ENCODE measurements around the gene FANCE. TPM values are rescaled to one million over a fixed set of nuclear protein-coding genes. Genes with fewer than 3 reads are reported as not detected.

Gene FANCE
- total and polyA plus RNA-seq, 9 of the 15 experiments (the other 6 are each of a cell fraction or from before 2014, with no cell fraction given): 5.7 to 30.2 (median 17.0) TPM

DNA sequence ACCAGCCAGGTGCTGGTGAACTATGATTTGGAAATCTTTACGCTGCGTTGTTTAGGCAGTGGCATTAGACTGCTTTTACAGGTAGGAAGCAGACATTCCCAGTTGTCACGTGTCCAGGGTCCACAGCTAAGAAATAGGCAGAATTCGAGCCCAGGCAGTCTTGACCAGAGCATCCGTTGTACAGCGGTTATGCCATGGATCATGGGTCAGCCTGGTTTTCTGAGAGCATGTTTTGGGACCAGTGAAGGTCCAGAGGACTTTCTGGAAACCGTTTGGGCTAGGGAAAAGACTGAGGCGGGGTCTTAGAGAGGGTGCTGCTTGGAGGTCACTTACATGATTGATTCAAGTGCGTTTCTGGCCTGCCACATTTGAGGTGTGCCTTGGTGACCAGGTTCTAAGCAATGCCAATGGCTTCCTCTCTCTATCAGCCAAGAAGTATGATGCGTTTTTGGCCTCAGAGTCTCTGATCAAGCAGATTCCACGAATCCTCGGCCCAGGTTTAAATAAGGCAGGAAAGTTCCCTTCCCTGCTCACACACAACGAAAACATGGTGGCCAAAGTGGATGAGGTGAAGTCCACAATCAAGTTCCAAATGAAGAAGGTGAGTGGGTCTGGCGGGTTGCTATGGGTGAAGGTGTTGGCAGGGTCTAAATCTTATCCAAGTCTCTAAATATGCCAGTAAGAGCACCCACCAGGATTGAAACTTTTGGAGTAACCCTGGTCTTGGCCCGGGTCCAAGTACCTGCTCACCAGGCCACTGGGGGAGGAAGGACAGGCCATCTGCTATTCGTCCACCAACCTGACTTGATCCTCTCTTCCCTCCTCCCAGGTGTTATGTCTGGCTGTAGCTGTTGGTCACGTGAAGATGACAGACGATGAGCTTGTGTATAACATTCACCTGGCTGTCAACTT lies 17.9 kb downstream of the FANCE start (continued):
- TF ChIP-seq, protein P1, sequence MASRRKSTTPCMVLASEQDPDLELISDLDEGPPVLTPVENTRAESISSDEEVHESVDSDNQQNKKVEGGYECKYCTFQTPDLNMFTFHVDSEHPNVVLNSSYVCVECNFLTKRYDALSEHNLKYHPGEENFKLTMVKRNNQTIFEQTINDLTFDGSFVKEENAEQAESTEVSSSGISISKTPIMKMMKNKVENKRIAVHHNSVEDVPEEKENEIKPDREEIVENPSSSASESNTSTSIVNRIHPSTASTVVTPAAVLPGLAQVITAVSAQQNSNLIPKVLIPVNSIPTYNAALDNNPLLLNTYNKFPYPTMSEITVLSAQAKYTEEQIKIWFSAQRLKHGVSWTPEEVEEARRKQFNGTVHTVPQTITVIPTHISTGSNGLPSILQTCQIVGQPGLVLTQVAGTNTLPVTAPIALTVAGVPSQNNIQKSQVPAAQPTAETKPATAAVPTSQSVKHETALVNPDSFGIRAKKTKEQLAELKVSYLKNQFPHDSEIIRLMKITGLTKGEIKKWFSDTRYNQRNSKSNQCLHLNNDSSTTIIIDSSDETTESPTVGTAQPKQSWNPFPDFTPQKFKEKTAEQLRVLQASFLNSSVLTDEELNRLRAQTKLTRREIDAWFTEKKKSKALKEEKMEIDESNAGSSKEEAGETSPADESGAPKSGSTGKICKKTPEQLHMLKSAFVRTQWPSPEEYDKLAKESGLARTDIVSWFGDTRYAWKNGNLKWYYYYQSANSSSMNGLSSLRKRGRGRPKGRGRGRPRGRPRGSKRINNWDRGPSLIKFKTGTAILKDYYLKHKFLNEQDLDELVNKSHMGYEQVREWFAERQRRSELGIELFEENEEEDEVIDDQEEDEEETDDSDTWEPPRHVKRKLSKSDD (conservative IDR thresholded peaks at IDR 0.05; ENCODE audit: low read length): no peak
- TF ChIP-seq, protein P2, sequence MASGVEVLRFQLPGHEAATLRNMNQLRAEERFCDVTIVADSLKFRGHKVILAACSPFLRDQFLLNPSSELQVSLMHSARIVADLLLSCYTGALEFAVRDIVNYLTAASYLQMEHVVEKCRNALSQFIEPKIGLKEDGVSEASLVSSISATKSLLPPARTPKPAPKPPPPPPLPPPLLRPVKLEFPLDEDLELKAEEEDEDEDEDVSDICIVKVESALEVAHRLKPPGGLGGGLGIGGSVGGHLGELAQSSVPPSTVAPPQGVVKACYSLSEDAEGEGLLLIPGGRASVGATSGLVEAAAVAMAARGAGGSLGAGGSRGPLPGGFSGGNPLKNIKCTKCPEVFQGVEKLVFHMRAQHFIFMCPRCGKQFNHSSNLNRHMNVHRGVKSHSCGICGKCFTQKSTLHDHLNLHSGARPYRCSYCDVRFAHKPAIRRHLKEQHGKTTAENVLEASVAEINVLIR (CRISPR knock-in tag; IDR thresholded peaks at IDR 0.05): no peak
- TF ChIP-seq HNRNPL (IDR thresholded peaks at IDR 0.05; ENCODE audit: low read depth, low read length) (peak; percentile 15; the same call in 1 of the 2 replicates), RBFOX2 (IDR thresholded peaks at IDR 0.05; ENCODE audit: low read depth, low read length) (peak; percentile 49), FOXP1 (CRISPR knock-in tag; IDR thresholded peaks at IDR 0.05) (peak; percentile 48; the same call in 1 of the 2 replicates), TEAD1 (CRISPR knock-in tag; IDR thresholded peaks at IDR 0.05) (peak in 1 of 2 experiments; percentile 72; a peak in 1 of 4 replicates), NFXL1 (CRISPR knock-in tag; IDR thresholded peaks at IDR 0.05) (no peak), HMG20A (CRISPR knock-in tag; conservative IDR thresholded peaks at IDR 0.05) (no peak), NFATC3 (IDR thresholded peaks at IDR 0.05) (no peak), NFIC (IDR thresholded peaks at IDR 0.05) (peak; percentile 98), BHLHE40 (IDR thresholded peaks at IDR 0.05; ENCODE audit: low read length) (peak; percentile 11; the same call in 1 of the 2 replicates), NR1H2 (CRISPR knock-in tag; IDR thresholded peaks at IDR 0.05) (0 out of 2 replicates have a peak, but pooled peaks have one; percentile 79), ZNF224 (CRISPR knock-in tag; IDR thresholded peaks at IDR 0.05) (0 out of 2 replicates have a peak, but pooled peaks have one; percentile 37), NCOR1 (IDR thresholded peaks at IDR 0.05) (no peak), CBFA2T3 (IDR thresholded peaks at IDR 0.05) (peak; percentile 27; the same call in 1 of the 2 replicates), ZNF12 (CRISPR knock-in tag; IDR thresholded peaks at IDR 0.05) (0 out of 2 replicates have a peak, but pooled peaks have one; percentile 66)
- TF ChIP-seq, protein P3, sequence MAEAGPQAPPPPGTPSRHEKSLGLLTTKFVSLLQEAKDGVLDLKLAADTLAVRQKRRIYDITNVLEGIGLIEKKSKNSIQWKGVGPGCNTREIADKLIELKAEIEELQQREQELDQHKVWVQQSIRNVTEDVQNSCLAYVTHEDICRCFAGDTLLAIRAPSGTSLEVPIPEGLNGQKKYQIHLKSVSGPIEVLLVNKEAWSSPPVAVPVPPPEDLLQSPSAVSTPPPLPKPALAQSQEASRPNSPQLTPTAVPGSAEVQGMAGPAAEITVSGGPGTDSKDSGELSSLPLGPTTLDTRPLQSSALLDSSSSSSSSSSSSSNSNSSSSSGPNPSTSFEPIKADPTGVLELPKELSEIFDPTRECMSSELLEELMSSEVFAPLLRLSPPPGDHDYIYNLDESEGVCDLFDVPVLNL (CRISPR knock-in tag; IDR thresholded peaks at IDR 0.05; ENCODE audit: low read depth): no peak
- TF ChIP-seq, protein P4, sequence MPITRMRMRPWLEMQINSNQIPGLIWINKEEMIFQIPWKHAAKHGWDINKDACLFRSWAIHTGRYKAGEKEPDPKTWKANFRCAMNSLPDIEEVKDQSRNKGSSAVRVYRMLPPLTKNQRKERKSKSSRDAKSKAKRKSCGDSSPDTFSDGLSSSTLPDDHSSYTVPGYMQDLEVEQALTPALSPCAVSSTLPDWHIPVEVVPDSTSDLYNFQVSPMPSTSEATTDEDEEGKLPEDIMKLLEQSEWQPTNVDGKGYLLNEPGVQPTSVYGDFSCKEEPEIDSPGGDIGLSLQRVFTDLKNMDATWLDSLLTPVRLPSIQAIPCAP (CRISPR knock-in tag; IDR thresholded peaks at IDR 0.05; ENCODE audit: borderline replicate concordance): no peak
- TF ChIP-seq, protein P5, sequence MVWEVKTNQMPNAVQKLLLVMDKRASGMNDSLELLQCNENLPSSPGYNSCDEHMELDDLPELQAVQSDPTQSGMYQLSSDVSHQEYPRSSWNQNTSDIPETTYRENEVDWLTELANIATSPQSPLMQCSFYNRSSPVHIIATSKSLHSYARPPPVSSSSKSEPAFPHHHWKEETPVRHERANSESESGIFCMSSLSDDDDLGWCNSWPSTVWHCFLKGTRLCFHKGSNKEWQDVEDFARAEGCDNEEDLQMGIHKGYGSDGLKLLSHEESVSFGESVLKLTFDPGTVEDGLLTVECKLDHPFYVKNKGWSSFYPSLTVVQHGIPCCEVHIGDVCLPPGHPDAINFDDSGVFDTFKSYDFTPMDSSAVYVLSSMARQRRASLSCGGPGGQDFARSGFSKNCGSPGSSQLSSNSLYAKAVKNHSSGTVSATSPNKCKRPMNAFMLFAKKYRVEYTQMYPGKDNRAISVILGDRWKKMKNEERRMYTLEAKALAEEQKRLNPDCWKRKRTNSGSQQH (CRISPR knock-in tag; IDR thresholded peaks at IDR 0.05): 0 out of 2 replicates have a peak, but pooled peaks have one; percentile 5
